ENCODE measurements around the gene NRCAM.

Gene NRCAM

DNA sequence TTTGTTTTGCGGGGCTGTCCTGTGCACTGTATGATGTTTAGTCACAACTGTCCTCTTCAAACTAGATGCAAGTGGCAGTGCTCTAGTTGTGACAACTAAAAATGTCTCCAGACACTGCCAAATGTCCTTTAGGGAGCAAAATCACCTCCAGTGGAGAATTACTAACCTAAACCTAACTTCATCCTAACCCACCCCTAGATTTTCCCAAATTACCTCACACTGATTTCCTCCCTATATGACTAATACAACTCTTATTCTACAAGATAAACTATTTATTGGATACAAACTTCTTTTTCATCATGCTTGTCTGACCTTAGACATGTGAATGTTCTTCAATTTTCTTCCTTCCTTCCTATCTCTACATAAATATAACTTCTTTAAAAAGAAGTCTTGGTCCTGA, 43.3 kb upstream of the NRCAM start:
- Histone ChIP-seq H2AFZ (ENCODE audit: low read depth, low read length, severe bottlenecking) (no peak overlapping the region), H3K4me3 (ENCODE audit: insufficient read depth, low read length, poor library complexity, severe bottlenecking) (no peak overlapping the region), H3K4me2 (ENCODE audit: low read depth, low read length, poor library complexity, severe bottlenecking) (no peak overlapping the region), H3K79me2 (ENCODE audit: insufficient read depth, low read length) (peaks cover 8% of the 10 kb centered on the region), H3K9ac (ENCODE audit: low read length) (no peak overlapping the region), H3K9me2 (replicated peaks; ENCODE audit: insufficient read depth, low read length) (no peaks in the 10 kb centered on the region), H3K36me3 (ENCODE audit: low read length) (peaks cover 28% of the 10 kb centered on the region; the same call in 1 of the 2 replicates), H3K27ac (ENCODE audit: low read depth, low read length) (no peak overlapping the region), H4K20me1 (ENCODE audit: low read depth, low read length) (no peaks in the 10 kb centered on the region), H3F3A (ENCODE audit: insufficient read depth) (peaks cover 17% of the 10 kb centered on the region), H3K9me3 (ENCODE audit: insufficient read depth, low read length) (no peaks in the 10 kb centered on the region), H3K27me3 (ENCODE audit: low read length) (no peaks in the 10 kb centered on the region)
- TF ChIP-seq, protein P1, sequence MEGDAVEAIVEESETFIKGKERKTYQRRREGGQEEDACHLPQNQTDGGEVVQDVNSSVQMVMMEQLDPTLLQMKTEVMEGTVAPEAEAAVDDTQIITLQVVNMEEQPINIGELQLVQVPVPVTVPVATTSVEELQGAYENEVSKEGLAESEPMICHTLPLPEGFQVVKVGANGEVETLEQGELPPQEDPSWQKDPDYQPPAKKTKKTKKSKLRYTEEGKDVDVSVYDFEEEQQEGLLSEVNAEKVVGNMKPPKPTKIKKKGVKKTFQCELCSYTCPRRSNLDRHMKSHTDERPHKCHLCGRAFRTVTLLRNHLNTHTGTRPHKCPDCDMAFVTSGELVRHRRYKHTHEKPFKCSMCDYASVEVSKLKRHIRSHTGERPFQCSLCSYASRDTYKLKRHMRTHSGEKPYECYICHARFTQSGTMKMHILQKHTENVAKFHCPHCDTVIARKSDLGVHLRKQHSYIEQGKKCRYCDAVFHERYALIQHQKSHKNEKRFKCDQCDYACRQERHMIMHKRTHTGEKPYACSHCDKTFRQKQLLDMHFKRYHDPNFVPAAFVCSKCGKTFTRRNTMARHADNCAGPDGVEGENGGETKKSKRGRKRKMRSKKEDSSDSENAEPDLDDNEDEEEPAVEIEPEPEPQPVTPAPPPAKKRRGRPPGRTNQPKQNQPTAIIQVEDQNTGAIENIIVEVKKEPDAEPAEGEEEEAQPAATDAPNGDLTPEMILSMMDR (IDR thresholded peaks at IDR 0.05; ENCODE audit: insufficient read depth, low read length, poor library complexity, severe bottlenecking) = no peak
- no peak for TF ChIP-seq EZH2phosphoT487 (conservative IDR thresholded peaks at IDR 0.05; ENCODE audit: low read length)

DNA sequence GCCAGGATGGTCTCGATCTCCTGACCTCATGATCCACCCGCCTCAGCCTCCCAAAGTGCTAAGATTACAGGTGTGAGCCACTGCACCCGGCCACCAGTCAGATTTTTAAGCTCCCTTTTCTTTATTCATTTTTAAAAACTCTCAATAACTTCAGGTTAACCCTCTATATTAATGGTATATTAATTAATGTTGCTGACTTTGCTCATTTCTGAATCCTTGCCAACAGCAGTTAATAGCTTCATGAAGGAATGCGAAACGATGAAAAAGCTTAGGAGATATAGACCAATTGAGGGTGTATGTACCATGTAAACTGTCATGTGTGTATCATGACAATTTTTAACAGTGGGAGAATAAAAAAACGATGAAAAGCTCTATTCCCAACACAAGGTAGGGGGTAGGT, 42.2 kb upstream of the NRCAM start:
- peaks cover 32% of the 10 kb centered on the region; the same call in 1 of the 2 replicates for H3K36me3 ChIP-seq (ENCODE audit: low read length)
- no peak overlapping the region for H3K4me2 ChIP-seq (ENCODE audit: low read depth, low read length, poor library complexity, severe bottlenecking)

GRCh38 chr7:108497082-108497725, 41.0 kb upstream of the NRCAM start:
- Histone ChIP-seq H3K79me2 (ENCODE audit: insufficient read depth, low read length) (no peaks in the 10 kb centered on the region), H3K9me3 (ENCODE audit: insufficient read depth, low read length) (no peaks in the 10 kb centered on the region), H4K20me1 (ENCODE audit: low read depth, low read length) (no peaks in the 10 kb centered on the region), H3K27me3 (ENCODE audit: low read length) (no peaks in the 10 kb centered on the region), H3K36me3 (ENCODE audit: low read length) (peaks cover 29% of the 10 kb centered on the region; the same call in 1 of the 2 replicates), H3K9ac (ENCODE audit: low read length) (no peak overlapping the region), H2AFZ (ENCODE audit: low read depth, low read length, severe bottlenecking) (no peak overlapping the region), H3K9me2 (replicated peaks; ENCODE audit: insufficient read depth, low read length) (no peaks in the 10 kb centered on the region), H3K4me2 (ENCODE audit: low read depth, low read length, poor library complexity, severe bottlenecking) (peak overlapping the region; percentile 25), H3K4me3 (ENCODE audit: insufficient read depth, low read length, poor library complexity, severe bottlenecking) (no peak overlapping the region), H3K27ac (ENCODE audit: low read depth, low read length) (peak overlapping the region; percentile 19; the same call in 1 of the 2 replicates), H3F3A (ENCODE audit: insufficient read depth) (peaks cover 10% of the 10 kb centered on the region; the same call in 1 of the 2 replicates)
- TF ChIP-seq, protein P1 (IDR thresholded peaks at IDR 0.05; ENCODE audit: insufficient read depth, low read length, poor library complexity, severe bottlenecking) = peak; percentile 97
- no peak for TF ChIP-seq EZH2phosphoT487 (conservative IDR thresholded peaks at IDR 0.05; ENCODE audit: low read length)

More for the DNA sequence above, 42.2 kb upstream of the NRCAM start:
- no peak for TF ChIP-seq EZH2phosphoT487 (conservative IDR thresholded peaks at IDR 0.05; ENCODE audit: low read length)
- TF ChIP-seq, protein P1 (IDR thresholded peaks at IDR 0.05; ENCODE audit: insufficient read depth, low read length, poor library complexity, severe bottlenecking) = no peak
- H3K79me2 ChIP-seq (ENCODE audit: insufficient read depth, low read length) = peaks cover 4% of the 10 kb centered on the region; the same call in 1 of the 2 replicates
- no peaks in the 10 kb centered on the region for H3K9me2 ChIP-seq (replicated peaks; ENCODE audit: insufficient read depth, low read length)
- H3K9ac ChIP-seq (ENCODE audit: low read length) = no peak overlapping the region
- H3K27ac ChIP-seq (ENCODE audit: low read depth, low read length) = no peak overlapping the region
- no peak overlapping the region for H3K4me3 ChIP-seq (ENCODE audit: insufficient read depth, low read length, poor library complexity, severe bottlenecking)
- H3K9me3 ChIP-seq (ENCODE audit: insufficient read depth, low read length) = no peaks in the 10 kb centered on the region
- H3F3A ChIP-seq (ENCODE audit: insufficient read depth) = peaks cover 11% of the 10 kb centered on the region
- H2AFZ ChIP-seq (ENCODE audit: low read depth, low read length, severe bottlenecking) = no peak overlapping the region
- H3K27me3 ChIP-seq (ENCODE audit: low read length) = no peaks in the 10 kb centered on the region
- H4K20me1 ChIP-seq (ENCODE audit: low read depth, low read length) = no peaks in the 10 kb centered on the region

Measured in SU-DHL-6 (cell line).